SK-N-SH treated with all-trans-retinoic acid at 6 μM for 48 hours (cell line): ENCODE measurements around the gene COL25A1.

ENCODE experiments used
- ATAC-seq: fragments of 200-7000 bp; cut with Tn5 transposase; 3 replicates; pipeline ENCODE4 v1.9.1; 2020; ENCODE audit warnings: mild to moderate bottlenecking, moderate library complexity
- ARNTL ChIP-seq: fragments of 450-650 bp; formaldehyde crosslinking; IDR thresholded peaks from 2 replicates; pipeline ENCODE4 v1.5.0; 2020; ENCODE audit warnings: low read depth, mild to moderate bottlenecking, moderate library complexity, borderline replicate concordance
- BACH2 ChIP-seq: fragments of 250-450 bp; sonication (Bioruptor Pico); IDR thresholded peaks from 2 replicates; pipeline ENCODE4 v1.9.0; 2021; ENCODE audit warnings: mild to moderate bottlenecking, borderline replicate concordance
- CSDC2 ChIP-seq: fragments of 250-450 bp; sonication (Bioruptor Pico); IDR thresholded peaks from 2 replicates; pipeline ENCODE4 v1.5.0; 2020; ENCODE audit warnings: mild to moderate bottlenecking, moderate library complexity
- ESRRG ChIP-seq: fragments of 250-450 bp; sonication (Bioruptor Pico); IDR thresholded peaks from 2 replicates; pipeline ENCODE4 v1.6.1; 2021; ENCODE audit warnings: mild to moderate bottlenecking
- GLIS3 ChIP-seq: fragments of 250-450 bp; sonication (Bioruptor Pico); IDR thresholded peaks from 2 replicates; pipeline ENCODE4 v1.5.0; 2020; ENCODE audit warnings: mild to moderate bottlenecking, moderate library complexity
- ISL1 ChIP-seq: fragments of 250-450 bp; sonication (Bioruptor Pico); IDR thresholded peaks from 2 replicates; pipeline ENCODE4 v2.1.2; 2022; ENCODE audit warnings: mild to moderate bottlenecking, moderate library complexity
- OSR1 ChIP-seq: fragments of 250-450 bp; sonication (Bioruptor Pico); IDR thresholded peaks from 2 replicates; pipeline ENCODE4 v1.8.0; 2022; ENCODE audit warnings: moderate library complexity, mild to moderate bottlenecking, inconsistent platforms
- PPARA ChIP-seq: fragments of 250-450 bp; sonication (Bioruptor Pico); IDR thresholded peaks from 2 replicates; pipeline ENCODE4 v1.5.0; 2020; ENCODE audit warnings: mild to moderate bottlenecking, borderline replicate concordance
- RARB ChIP-seq: fragments of 250-450 bp; sonication (Bioruptor Pico); IDR thresholded peaks from 2 replicates; pipeline ENCODE4 v1.8.0; 2021; ENCODE audit warnings: mild to moderate bottlenecking, moderate library complexity
- SNAI2 ChIP-seq: fragments of 250-450 bp; sonication (Bioruptor Pico); IDR thresholded peaks from 2 replicates; pipeline ENCODE4 v1.5.0; 2020; ENCODE audit warnings: mild to moderate bottlenecking, moderate library complexity
- TCF4 ChIP-seq: fragments of 250-450 bp; sonication (Bioruptor Pico); IDR thresholded peaks from 2 replicates; pipeline ENCODE4 v1.8.0; 2021; ENCODE audit warnings: mild to moderate bottlenecking, moderate library complexity, borderline replicate concordance
- TOX ChIP-seq: fragments of 250-450 bp; sonication (Bioruptor Pico); IDR thresholded peaks from 2 replicates; pipeline ENCODE4 v1.8.0; 2021; ENCODE audit warnings: mild to moderate bottlenecking, moderate library complexity, borderline replicate concordance
- ZFP3 ChIP-seq: fragments of 250-450 bp; sonication (Bioruptor Pico); IDR thresholded peaks from 2 replicates; pipeline ENCODE4 v1.5.0; 2020; ENCODE audit warnings: mild to moderate bottlenecking, moderate library complexity
- ZFP30 ChIP-seq: fragments of 450-650 bp; formaldehyde crosslinking; IDR thresholded peaks from 2 replicates; pipeline ENCODE4 v1.5.0; 2022; ENCODE audit warnings: mild to moderate bottlenecking, moderate library complexity
- ZNF565 ChIP-seq: fragments of 450-650 bp; formaldehyde crosslinking; conservative IDR thresholded peaks from 2 replicates; pipeline ENCODE4 v1.5.0; 2020; ENCODE audit warnings: low read depth, mild to moderate bottlenecking, moderate library complexity
- ZNF70 ChIP-seq: fragments of 450-650 bp; formaldehyde crosslinking; IDR thresholded peaks from 2 replicates; pipeline ENCODE4 v1.5.0; 2020; ENCODE audit warnings: mild to moderate bottlenecking, moderate library complexity
- ZNF8 ChIP-seq: fragments of 450-650 bp; formaldehyde crosslinking; IDR thresholded peaks from 2 replicates; pipeline ENCODE4 v1.5.0; 2020; ENCODE audit warnings: mild to moderate bottlenecking, moderate library complexity
- TF ChIP-seq, protein P1 (sequence below): fragments of 250-450 bp; sonication (Bioruptor Pico); IDR thresholded peaks from 2 replicates; pipeline ENCODE4 v1.8.0; 2021; ENCODE audit warnings: low read depth, mild to moderate bottlenecking, moderate library complexity, borderline replicate concordance
- TF ChIP-seq, protein P2 (sequence below): fragments of 250-450 bp; sonication (Bioruptor Pico); IDR thresholded peaks from 2 replicates; pipeline ENCODE4 v1.5.1; 2021; ENCODE audit warnings: mild to moderate bottlenecking, moderate library complexity
- TF ChIP-seq, protein P3 (sequence below): fragments of 250-450 bp; sonication (Bioruptor Pico); IDR thresholded peaks from 2 replicates; pipeline ENCODE4 v1.8.0; 2020; ENCODE audit warnings: mild to moderate bottlenecking, moderate library complexity, borderline replicate concordance
- TF ChIP-seq, protein P4 (sequence below): fragments of 250-450 bp; sonication (Bioruptor Pico); IDR thresholded peaks from 2 replicates; pipeline ENCODE4 v1.5.1; 2020; ENCODE audit warnings: low read depth, mild to moderate bottlenecking, moderate library complexity

Gene COL25A1

DNA sequence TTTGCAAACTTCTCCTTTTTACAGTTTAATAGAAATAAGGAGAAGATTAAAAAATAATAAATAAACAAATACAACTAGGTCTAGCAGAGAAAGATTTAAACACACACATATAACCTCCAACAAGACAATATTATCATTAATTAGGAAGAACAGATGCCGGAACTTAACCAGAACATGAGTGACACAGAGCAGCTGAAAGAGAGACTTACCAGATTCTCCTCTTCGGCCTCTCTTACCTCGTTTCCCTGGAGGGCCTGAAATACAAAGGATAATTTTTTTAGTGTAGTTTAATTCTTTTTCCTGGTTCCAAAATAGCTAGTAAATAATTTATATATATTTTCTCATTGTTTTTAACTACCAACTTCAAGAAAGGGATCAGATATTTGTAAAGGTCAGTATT is 252.5 kb downstream of the COL25A1 start (continued):
- TF ChIP-seq, protein P1, sequence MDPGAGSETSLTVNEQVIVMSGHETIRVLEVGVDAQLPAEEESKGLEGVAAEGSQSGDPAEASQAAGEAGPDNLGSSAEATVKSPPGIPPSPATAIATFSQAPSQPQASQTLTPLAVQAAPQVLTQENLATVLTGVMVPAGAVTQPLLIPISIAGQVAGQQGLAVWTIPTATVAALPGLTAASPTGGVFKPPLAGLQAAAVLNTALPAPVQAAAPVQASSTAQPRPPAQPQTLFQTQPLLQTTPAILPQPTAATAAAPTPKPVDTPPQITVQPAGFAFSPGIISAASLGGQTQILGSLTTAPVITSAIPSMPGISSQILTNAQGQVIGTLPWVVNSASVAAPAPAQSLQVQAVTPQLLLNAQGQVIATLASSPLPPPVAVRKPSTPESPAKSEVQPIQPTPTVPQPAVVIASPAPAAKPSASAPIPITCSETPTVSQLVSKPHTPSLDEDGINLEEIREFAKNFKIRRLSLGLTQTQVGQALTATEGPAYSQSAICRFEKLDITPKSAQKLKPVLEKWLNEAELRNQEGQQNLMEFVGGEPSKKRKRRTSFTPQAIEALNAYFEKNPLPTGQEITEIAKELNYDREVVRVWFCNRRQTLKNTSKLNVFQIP (CRISPR knock-in tag): no peak
- TF ChIP-seq ESRRG (CRISPR knock-in tag) (no peak), ZFP3 (CRISPR knock-in tag) (no peak)

DNA sequence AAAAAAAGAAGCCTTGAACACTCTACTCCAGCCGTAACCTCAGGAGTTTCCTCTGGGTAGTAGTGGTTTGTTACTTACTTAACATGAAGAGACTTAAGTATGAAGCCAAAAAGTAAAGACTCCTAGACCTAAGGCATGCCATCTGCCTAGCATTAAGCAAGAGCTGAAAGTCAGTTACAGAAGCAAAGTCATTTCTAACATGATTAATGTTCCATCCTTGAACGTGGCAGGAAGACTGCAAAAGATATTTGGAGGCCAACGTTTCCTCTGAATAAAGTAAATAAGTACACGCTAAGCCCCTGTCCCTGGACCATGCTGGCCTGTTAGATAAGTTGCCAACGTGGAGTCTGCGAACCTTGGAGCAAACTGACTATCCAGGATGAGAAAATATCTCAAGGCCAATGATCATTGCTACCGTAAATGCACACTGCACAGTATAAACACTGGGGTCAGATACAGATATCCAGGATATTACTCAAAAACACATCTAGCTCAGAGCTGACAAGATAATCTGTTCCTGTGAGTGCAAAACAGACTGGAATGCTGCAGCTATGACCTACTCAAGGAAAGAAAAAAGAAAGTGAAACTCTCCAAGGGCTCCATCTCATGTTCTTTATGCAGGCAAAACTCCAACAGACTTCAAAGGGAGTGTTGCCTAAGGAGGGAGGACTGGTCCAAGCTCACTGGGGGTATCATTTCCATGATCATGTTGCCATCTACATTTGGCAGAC is 255.8 kb downstream of the COL25A1 start:
- ATAC-seq: peak; percentile 44
- no peak for TF ChIP-seq ZNF565
- TF ChIP-seq ESRRG (CRISPR knock-in tag): no peak
- TF ChIP-seq ZFP30: no peak
- no peak for TF ChIP-seq BACH2
- TF ChIP-seq RARB: no peak
- TF ChIP-seq, protein P1 (CRISPR knock-in tag): no peak
- no peak for TF ChIP-seq PPARA (CRISPR knock-in tag)
- TF ChIP-seq ZNF8 (CRISPR knock-in tag): no peak
- no peak for TF ChIP-seq ZNF70 (CRISPR knock-in tag)
- no peak for TF ChIP-seq SNAI2 (CRISPR knock-in tag)
- no peak for TF ChIP-seq GLIS3

DNA sequence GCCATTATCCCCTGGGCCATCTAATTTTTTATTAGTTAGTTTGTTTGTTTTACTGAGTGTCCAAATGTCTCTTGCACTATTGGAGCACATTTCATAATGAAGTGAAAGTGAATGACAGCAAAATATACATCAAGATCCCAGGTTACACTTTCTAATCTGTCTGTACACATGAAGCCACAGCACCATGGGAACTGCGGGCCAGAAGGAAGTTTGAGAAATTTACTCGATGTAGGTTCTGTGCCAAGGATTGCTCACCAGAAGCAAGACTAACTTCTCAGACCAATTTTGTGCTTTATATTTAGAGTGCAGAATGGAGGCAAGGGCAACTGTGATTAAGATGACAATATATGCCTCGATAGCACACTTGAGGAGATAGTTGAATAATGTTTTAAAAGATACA is 258.0 kb downstream of the COL25A1 start:
- TF ChIP-seq CSDC2 (CRISPR knock-in tag) (no peak), OSR1 (CRISPR knock-in tag) (no peak), ISL1 (CRISPR knock-in tag) (no peak), PPARA (CRISPR knock-in tag) (no peak), GLIS3 (no peak), ZFP30 (no peak)
- TF ChIP-seq, protein P2, sequence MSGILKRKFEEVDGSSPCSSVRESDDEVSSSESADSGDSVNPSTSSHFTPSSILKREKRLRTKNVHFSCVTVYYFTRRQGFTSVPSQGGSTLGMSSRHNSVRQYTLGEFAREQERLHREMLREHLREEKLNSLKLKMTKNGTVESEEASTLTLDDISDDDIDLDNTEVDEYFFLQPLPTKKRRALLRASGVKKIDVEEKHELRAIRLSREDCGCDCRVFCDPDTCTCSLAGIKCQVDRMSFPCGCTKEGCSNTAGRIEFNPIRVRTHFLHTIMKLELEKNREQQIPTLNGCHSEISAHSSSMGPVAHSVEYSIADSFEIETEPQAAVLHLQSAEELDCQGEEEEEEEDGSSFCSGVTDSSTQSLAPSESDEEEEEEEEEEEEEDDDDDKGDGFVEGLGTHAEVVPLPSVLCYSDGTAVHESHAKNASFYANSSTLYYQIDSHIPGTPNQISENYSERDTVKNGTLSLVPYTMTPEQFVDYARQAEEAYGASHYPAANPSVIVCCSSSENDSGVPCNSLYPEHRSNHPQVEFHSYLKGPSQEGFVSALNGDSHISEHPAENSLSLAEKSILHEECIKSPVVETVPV (CRISPR knock-in tag): no peak
- TF ChIP-seq, protein P3, sequence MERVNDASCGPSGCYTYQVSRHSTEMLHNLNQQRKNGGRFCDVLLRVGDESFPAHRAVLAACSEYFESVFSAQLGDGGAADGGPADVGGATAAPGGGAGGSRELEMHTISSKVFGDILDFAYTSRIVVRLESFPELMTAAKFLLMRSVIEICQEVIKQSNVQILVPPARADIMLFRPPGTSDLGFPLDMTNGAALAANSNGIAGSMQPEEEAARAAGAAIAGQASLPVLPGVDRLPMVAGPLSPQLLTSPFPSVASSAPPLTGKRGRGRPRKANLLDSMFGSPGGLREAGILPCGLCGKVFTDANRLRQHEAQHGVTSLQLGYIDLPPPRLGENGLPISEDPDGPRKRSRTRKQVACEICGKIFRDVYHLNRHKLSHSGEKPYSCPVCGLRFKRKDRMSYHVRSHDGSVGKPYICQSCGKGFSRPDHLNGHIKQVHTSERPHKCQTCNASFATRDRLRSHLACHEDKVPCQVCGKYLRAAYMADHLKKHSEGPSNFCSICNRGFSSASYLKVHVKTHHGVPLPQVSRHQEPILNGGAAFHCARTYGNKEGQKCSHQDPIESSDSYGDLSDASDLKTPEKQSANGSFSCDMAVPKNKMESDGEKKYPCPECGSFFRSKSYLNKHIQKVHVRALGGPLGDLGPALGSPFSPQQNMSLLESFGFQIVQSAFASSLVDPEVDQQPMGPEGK: no peak
- no peak for ATAC-seq

DNA sequence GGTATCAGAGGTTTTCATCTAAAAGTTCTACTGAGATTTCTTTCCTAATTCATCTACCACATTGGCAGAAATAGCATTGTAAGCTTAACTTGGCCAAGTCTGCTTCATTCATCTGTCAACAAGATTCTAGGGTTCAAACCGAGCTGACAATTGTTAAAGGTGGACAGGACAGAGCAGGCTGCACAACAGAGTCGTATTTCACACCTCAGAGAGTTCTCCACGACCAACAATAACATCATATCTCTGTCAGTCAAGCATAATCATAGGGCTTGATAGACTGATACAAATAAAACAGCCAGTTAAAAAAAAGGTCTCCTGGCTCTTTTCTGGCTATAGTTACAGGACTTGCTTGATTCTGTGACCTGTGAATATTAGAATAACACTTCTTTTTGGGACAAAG is 259.2 kb downstream of the COL25A1 start:
- TF ChIP-seq, protein P1 (CRISPR knock-in tag): no peak
- TF ChIP-seq ZFP30: no peak
- TF ChIP-seq, protein P2 (CRISPR knock-in tag): no peak
- TF ChIP-seq CSDC2 (CRISPR knock-in tag): no peak
- TF ChIP-seq PPARA (CRISPR knock-in tag): no peak
- TF ChIP-seq OSR1 (CRISPR knock-in tag): no peak
- TF ChIP-seq ZFP3 (CRISPR knock-in tag): no peak
- TF ChIP-seq, protein P4, sequence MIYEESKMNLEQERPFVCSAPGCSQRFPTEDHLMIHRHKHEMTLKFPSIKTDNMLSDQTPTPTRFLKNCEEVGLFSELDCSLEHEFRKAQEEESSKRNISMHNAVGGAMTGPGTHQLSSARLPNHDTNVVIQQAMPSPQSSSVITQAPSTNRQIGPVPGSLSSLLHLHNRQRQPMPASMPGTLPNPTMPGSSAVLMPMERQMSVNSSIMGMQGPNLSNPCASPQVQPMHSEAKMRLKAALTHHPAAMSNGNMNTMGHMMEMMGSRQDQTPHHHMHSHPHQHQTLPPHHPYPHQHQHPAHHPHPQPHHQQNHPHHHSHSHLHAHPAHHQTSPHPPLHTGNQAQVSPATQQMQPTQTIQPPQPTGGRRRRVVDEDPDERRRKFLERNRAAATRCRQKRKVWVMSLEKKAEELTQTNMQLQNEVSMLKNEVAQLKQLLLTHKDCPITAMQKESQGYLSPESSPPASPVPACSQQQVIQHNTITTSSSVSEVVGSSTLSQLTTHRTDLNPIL (CRISPR knock-in tag): no peak
- TF ChIP-seq TOX: no peak
- TF ChIP-seq ZNF565: no peak
- TF ChIP-seq ARNTL: no peak
- TF ChIP-seq, protein P3: no peak
- TF ChIP-seq TCF4 (CRISPR knock-in tag): no peak
- no peak for TF ChIP-seq RARB
- no peak for ATAC-seq
